EL (cell line): ENCODE measurements around the gene IL15.
"Not testable (repeated sequence)": the region's sequence is repeated elsewhere in the genome, so short reads cannot be mapped to it uniquely, and the experiment has no call there.

ENCODE experiments used
- DNase-seq: peaks from one replicate; pipeline ENCODE4 v3.0.0-alpha.2; 2016

IL15 gene

DNA sequence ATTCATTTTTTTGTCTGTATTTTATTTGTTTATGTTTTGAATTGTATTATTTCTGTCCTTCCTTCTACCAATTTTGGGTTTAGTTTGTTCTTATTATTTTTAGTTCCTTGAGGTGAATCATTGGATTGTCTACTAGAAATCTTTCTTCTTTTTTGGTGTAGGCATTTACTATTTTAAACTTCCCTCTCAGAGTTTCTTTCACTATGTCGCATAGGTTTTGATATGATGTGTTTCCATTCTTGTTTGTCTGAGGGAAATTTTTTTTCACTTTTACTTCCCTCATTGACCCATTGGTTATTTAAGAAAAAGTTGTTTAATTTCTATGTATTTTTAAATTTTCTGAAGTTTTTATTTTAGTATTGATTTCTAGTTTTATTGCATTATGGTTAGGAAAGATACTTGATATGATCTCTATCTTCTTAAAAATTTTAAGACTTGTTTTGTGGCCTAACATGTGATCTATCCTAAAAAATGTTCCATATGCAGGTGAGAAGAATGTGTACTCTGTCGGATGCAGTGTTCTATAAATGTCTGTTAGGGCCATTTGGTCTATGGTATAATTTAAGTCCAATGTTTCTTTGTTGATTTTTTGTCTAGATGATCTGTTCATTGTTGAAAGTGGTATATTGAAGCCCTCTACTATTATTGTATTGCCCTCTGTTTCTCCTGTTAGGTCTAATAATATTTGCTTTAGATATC, 68.8 kb downstream of the IL15 start:
- DNase-seq, result no peak

GRCh38 chr4:141705747-141706377, 69.5 kb downstream of the IL15 start:
- DNase-seq, result no peak

DNA sequence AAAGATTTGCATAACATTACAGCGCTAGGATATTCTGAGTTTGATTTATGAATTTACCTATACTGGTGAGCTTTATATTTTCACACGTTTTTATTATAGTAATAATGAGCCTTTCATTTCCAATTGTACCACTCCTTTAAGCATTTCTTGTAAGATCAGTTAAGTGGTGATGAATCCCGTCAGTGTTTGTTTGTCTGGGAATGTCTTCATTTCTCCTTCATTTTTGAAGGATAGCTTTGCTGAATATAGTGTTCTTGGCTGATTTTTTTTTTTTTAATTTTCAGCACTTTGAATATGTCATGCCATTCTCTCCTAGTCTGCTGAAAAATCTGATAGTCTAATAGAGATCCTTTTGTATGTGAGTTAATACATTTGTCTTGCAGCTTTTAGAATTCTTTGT, 70.1 kb downstream of the IL15 start:
- DNase-seq, result no peak

DNA sequence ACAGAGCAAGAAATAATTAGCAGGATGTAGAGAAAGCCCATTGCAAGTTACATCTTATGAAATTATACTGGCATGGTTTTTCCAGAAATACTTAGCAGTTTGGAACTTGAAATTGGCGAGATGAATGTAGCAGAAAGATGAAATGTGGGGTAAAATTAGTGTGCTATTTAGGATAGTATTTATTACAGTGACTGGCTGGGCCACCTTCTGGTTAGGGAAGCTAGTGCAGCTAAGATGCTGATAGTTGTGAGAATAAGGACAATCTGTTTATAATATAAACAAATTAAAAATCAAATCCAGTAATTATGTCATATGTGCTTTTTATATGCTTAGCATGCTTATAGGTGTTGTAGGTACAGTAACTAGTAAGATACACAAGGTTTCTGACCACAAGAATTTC, 74.8 kb downstream of the IL15 start:
- peak; percentile 30 for DNase-seq

DNA sequence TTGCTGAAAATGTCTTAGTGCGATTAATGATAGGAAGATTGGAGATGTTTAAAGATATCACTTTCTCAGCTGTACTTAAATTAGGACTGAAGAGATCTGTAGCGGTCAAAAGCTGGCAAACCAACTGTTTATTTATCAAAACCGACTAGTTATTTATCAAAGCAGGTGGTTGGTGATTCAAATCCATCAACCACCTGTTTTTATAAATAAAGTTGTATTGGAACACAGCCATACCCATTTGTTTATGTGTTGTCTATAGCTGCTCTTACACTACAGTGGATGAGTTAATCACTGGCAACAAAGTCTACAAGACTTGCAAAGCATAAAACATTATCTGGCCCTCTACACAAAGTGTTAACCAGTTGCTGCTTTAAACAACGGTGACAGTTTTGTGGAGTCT, 76.8 kb downstream of the IL15 start:
- DNase-seq, result no peak

DNA sequence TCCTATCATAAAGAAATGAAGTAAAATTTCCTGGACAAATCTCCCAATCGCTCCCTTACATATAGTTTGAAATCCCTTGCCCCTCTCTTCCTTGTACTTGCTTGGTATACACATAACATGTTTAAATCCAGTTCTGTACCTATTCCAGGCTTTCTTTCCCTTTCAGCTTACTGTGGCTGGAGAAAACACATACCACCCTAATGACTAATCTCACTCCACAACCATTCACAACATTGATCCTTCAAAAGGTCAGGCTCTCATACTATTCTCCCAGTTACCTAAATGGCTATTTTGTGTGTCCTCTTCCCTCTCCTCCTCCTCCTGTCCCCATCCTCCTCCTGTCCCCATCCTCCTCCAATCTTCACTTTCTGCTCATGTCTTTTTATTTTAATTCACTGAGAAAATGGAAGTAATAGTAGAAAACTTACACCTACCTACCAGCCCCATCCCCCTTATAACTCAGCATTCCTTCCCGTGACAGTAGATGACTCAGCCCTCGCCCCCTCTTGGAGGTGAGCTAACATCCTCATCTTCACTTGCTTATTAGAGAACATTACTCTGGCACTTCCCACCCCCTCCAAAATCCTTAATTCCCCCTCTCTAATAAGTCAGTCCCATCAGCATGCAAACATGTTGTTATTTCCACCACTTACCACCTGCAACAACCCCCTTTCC, 77.5 kb downstream of the IL15 start:
- DNase-seq, result peak; percentile 78

DNA sequence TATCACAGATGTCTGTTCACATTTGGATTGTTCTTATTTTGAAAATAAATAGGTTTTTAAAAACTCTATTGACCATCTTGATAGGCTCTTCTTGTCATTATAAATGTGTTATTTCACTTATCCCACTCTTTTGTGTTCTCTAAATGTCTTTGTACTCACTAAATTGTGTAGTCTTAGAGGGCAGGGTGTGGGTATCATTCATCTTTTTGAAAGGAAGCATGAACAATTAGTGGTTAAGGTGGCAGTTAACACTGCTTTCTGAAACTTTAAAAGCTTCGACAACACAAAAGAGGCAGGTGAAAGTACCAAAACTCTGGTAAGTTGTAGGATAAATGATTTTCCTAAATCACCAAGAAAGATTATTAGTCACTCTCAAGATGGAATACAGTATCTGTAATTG, 83.2 kb downstream of the IL15 start:
- no peak for DNase-seq

GRCh38 chr4:141721174-141721573, 84.8 kb downstream of the IL15 start:
- no peak for DNase-seq

DNA sequence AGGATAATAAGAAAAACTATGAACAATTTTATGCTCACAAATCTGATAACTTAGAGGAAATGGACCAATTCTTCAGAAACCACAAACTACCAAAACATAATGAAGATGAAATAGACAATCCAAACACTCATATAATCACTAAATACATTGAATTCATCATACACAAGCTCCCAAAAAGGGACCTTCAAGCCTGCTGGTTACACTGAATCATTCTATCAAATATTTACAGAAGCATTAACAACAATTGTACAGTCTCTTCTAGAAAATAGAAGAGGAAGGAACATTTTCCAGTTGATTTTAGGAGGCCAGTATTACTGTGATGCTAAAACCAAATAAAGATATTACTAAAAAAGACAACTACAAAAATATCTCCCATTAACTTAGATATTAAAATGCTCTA, 88.3 kb downstream of the IL15 start:
- DNase-seq, result no peak

- DNase-seq, result no peak
Measured at GRCh38 chr4:141727420-141727819, 91.0 kb downstream of the IL15 start.

GRCh38 chr4:141730805-141731204, 94.4 kb downstream of the IL15 start:
- peak; percentile 45 for DNase-seq

DNA sequence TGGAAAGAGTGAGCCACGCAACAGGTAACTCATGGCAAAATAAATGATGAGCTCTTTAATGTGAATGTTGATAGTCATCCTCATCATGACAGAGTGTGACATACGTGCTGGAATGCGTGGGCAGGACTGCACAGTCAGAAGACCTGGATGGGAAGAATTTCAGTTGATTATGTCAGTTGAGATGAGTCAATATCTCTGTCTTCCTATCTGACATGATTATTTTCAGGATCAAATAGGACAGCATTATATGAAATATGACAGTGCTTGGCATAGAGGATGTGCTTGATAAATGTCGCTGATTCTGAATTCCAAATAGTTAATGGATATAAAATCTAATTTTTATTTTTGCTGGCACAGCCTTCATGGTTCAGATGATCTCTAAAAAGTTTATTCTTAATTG, 95.1 kb downstream of the IL15 start:
- peak; percentile 63 for DNase-seq

GRCh38 chr4:141739636-141740035, 103.3 kb downstream of the IL15 start:
- peak; percentile 25 for DNase-seq

DNA sequence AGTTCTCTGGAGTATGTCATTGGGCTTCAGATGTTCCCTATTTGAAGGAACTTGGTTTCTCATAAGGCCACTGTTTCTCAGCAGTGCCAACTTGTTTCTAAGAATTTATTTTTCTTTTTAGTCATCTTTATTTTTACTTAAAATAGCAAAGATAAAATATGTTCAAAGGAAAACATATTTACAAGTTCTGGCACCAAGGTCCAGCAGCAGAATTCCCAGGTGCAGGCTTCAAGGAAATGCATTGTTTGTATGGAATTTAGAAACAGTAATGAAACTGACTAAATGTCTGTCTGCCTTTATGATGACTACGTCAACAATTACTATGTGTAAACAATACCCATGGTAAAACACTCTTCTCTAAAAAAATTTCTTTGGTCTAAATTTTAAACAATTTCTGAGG, 109.6 kb downstream of the IL15 start:
- no peak for DNase-seq

DNA sequence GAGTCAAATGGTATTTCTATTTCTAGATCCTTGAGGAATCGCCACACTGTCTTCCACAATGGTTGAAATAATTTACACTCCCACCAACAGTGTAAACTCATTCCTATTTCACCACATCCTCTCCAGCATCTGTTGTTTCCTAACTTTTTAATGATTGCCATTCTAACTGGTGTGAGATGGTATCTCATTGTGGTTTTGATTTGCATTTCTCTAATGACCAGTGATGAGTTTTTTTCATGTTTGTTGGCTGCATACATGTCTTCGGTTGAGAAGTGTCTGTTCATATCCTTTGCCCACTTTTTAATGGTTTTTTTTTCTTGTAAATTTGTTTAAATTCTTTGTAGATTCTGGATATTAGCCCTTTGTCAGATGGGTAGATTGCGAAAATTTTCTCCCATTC, 115.4 kb downstream of the IL15 start:
- not testable (repeated sequence) for DNase-seq

DNA sequence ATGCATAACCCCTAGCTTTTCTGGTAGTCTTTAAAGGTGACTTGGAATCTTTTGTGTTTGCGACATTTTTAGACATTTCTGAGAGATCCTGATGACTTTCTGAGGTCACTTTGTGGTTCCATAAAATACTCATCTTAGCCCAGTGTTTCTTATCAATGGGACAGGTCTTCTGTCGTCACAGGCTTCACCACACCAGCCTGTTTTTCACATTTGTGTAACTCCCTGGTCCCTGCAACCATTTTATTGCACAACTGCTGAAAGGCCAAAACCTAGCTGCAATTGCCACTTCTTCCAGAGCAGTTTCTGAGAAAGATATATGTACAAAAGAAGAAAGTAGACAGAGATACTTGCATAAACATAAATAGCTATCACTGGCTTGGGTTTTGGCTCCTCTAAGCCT, 120.9 kb downstream of the IL15 start:
- no peak for DNase-seq

DNA sequence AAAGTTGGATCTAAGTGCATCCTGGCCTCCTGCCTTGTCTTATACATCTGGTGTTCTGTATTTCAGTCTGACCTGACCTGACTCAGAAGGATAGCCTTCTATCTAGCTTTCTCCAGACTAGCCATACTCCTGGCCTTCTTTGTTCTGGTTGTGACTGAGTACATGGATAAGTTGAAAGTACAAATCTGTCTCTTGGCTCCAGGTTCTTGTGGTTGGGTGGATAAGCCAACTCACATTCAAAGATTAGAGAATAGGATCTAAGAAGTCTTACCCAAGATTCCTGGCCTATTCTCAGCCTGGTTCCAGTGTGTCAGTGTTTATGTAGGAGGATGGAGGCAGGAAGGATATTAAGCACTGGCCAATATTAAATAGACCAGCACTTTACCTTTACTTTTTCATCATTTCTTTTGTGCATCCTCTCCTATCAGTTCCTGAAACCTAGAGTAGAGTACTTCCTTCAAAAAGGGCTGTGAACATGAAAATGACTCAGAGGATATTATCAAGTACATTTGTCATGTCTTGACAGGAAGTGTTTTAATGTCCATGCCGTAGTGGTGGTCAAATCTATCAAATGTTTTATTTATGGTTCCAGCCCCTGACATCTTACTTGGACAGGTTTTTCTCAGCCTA, 123.5 kb downstream of the IL15 start:
- peak; percentile 26 for DNase-seq

DNA sequence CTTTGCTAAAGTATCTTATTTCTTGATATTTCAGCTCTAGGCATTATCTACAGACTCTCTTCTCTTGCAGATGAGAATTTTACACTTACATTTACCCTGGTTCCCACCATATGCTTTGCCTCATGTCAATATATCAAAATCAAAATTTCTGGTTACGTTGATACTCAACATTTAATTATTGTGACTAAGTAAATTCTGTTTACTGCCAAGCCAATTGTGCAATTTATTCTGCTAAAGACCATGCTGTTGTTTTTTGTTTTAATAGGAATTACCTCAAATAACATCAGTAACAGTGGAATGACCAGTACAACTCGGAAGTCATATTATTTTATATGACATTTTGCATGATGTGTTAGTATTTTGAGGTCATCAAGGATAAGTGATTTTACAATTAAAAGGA, 125.5 kb downstream of the IL15 start:
- DNase-seq, result no peak

GRCh38 chr4:141763374-141763773, 127.0 kb downstream of the IL15 start:
- no peak for DNase-seq

DNA sequence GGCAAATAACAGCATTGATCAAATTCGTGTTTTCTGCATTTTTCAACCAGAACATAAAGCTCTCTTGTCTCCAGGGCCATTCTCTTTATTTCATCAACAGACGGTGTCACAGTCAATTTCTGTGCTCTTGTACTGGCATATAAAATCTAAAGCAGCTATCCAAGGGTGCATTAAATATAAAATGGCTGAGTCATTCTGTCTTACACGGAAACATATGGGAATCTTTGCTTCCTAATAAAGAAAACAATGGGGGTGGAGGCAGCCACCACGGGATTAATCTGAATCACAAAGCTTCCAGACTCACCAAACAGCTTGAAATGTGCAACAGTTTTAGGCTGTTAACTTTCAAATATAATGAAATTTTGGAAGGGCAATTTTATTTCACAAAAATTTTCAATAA, 132.6 kb downstream of the IL15 start:
- DNase-seq, result peak; percentile 77

DNA sequence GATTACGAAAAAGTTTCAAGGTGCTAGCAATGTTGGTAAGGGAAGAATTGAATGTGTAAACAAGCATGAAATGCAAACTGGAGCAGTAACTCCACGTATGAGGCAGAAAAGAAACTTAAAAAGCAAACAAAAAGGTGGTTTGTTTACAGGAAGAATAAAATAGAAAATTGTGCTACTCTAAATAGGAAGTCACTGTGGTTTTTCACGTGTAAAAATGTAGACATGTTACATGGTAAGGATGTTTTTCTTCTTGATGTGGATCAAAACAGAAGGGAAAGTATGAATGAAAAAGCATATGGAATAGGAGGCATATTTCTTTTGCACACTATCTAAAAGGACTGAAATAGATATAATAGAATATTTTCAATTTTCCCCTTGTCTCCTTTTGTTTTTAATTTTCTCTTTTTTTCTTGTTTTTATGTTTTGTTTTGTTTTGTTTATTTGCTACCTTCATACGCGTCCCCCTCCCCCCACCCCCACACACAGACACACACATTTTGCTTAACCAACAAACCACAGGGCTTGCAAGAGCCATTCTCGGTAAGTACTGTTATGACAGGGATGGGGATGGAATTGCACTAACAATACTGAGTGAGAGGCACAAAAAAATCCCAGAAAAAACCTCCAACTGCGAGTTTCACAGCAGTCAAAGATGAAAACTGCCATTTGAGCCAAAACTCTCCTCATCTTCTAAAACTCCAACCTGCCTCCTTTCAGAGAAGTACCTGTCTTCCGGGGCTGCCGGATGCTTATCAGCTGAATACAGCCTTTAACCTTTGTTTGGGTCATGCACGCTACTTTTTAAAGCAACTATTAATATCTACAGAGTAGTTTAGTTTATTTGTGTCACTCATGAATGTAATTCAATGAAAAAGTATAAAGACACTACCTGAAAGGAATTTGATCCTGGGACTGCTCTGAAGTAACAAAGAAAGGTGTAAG, 135.8 kb downstream of the IL15 start:
- no peak for DNase-seq

DNA sequence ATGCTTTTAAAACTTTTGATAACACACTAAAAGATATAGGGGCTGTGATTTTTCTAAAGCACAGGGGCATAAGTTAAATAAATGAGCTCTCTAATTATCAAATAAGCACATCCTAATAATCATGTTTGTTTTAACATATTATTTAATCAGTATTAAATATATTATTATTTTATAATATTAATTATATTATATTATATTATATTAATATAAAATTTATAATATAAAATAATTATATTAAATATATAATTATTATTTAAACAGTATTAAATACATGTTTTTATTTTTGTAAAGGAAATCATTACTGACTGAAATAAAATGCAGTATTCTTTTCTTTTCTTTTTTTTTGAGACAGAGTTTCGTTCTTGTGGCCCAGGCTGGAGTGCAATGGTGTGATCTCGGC, 136.5 kb downstream of the IL15 start:
- no peak for DNase-seq

GRCh38 chr4:141782205-141782604, 145.8 kb downstream of the IL15 start:
- no peak for DNase-seq
